HG02885 (cell line): Measurements from ENCODE around the gene SDF4.
"Not testable (repeated sequence)": the region's sequence is repeated elsewhere in the genome, so short reads cannot be mapped to it uniquely, and the experiment has no call there.

Source experiments
- ATAC-seq: cut with Tn5 transposase; IDR thresholded peaks from one replicate; pipeline ENCODE4 v1.9.1; 2021; ENCODE audit warnings: mild to moderate bottlenecking; ENCODE audit not compliant: unreplicated experiment, poor library complexity

Gene SDF4

DNA sequence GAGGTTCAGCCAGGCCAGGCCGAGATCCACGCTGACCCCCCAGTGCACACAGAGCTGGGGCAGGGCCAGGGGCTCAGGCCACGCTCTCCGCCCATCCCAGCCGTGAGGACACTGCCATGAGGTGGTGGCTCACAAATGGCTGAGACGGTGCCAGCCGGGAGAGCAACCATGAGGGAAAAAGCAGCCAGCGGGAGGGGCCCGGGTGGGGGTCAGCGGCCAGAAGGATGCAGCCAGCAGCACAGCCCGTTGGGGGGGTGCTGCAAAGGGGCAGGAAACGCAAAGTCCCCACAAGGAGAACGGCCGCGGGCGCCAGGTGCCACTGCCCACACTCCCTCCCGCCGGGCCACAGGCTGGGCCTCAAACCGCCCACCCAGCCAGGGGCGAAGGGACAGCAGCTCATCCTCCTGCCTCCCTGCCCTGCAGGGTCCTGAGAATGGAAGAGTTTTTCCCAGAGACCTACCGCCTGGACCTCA lies 49.8 kb downstream of the SDF4 start:
- ATAC-seq, result no peak

DNA sequence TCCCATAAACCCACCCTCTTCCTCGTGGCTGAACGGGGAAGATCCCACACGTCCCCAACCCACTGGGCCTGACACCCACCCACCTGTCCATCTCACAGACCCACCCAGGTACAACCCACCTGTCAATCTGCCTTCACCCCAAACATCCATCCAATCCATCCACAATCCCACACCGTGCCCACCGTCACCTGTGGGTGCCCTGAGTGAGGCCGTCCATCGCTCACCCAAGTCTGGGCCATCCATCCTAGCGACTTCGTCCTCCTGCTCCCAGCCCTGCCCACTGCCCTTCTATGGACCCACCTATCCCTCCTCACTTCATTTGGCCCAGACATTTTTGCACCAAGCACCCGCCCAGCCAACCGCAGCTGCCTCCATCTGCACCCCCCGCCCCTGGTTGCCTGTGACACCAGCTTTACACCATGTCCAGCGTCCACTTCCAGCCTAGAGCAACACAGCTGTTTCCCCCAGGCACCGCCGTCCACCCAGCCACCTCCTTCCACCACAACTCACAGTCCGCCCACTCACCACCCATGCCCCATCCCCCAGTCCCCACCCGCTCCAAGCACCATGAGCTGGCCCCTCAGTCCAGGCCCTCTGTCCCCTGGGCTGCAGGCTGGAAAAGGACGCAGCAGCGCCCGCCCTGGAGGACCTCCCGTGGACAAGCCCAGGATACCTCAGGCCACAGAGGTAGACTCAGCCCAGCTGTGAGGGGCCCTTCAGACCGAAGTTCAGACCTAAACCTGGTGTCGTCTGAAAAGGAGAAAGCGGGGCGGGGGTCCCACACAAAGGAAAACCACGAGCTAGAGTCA lies 50.5 kb downstream of the SDF4 start:
- no peak for ATAC-seq

DNA sequence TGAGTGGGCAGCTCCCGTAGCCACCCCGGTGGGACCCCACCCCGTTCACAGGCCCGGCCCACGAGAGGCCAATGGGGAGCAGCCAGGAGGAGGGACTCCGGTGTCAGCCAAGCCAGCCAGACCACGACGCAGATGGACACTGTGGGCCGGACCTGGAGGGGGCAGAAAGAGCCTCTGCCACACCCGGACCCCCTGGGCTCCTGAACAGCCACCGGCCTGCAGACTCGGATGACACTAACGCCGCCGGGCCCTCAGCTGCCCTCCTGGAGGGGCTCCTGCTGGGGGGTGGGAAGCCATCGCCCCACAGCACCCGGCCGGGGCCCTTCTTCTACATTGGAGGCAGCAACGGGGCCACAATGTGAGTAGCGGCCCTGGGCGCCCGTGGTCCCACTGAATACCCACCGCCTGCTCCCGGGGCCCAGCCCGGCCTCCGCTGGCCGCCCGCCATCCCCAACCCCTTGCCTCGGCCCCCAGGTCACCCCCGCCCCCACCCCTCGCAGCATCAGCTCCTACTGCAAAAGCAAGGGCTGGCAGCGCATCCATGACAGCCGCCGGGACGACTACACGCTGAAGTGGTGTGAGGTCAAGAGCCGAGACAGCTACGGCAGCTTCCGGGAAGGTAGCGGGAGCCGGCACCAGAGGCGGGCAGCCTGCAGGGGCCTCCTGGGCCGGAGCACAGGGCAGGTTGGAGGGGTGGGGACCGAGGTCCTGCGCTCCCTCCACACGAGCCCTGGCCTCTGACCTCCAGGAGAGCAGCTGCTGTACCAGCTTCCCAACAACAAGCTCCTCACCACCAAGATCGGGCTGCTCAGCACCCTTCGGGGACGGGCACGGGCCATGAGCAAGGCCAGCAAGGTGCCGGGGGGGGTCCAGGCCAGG lies 51.6 kb downstream of the SDF4 start:
- ATAC-seq, result no peak

DNA sequence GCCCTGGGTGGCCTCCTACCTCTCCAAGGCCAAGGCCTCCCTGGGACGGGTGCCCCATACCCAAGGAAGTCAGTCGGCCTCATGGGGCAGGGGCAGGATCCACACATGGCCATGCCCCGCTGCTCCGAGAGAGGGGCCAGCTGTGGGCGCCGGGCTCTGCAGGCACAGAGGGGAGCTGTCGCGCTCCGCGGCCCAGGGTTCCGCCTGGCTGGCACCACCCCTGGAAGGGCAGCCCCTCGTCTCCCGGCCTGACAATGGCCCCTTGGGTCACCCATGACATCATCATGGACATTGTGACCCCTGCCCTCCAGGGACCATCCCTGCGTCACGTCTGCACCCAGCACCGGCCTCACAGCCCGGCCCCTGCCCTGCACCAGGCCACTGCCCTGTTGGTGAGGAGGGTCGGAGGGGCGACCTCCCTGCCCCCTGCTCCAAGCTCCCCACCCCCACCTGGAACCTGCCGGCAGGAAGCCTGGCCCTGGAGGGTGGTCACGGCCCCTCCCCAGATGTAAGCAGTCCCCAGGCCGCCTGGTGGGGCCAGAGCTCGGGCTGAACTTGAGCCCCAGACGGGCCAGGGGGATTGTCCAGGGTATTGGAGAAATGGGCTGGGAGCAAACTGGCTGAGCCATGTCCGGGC lies 52.3 kb downstream of the SDF4 start:
- ATAC-seq, result no peak

DNA sequence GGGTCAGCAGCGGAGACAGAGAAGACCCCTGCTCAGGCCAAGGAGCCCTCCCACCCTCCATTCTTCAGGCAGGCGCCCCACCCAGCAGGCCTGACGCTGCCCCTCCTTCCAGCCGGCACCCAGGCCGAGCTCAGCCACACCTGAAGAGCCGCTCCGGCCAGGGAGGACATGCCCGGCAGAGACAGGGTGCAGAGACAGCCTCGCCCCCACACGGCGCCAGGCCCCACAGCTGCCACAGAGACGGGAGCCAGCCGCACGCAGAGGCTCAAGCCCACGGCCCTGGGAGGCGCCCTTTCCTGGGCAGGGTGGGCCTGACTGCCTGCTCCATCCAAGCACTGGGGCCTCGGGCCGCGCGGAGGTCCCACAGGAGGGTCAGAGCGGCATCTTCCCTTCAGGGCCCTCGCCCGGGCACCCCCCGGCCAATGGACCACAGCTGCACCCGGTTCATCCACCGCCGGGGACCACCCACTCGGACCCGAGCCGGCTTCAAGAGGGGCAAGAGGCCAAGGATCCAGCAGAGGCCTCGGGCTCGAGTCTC lies 52.9 kb downstream of the SDF4 start:
- ATAC-seq, result no peak

DNA sequence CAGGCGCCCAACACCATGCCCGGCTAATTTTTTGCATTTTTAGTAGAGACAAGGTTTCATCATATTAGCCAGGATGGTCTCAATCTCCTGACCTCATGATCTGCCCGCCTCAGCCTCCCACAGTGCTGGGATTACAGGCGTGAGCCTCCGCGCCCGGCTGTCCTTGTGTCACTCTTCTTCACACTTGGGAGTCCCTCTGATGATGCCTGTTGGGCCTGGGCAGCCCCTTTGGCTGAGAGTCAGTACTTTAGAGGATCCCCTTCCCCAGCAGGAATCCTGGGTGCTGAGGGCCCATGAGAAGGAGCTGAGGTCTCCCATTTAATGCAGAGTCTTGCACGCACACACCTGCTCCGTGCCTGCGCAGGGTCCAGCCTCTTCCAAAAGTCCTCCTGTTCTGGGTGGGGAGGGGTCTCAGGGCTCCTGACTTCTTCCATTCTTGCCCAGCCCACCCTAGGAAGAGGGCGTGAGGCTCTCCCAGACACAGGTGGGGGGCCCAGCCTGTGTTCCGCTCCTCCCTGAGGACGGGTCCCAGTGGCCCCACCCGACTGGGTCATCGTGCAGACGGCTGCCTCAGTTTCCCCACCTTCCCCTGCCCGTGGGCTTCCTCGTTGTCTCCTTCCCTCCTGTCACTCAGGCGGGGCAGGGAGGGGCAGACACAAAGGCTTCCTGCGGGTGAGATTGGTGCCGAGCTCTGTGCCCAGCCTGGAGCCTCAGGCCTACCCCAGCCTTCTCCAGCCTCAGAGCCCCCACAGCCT lies 54.2 kb downstream of the SDF4 start:
- ATAC-seq, result no peak

DNA sequence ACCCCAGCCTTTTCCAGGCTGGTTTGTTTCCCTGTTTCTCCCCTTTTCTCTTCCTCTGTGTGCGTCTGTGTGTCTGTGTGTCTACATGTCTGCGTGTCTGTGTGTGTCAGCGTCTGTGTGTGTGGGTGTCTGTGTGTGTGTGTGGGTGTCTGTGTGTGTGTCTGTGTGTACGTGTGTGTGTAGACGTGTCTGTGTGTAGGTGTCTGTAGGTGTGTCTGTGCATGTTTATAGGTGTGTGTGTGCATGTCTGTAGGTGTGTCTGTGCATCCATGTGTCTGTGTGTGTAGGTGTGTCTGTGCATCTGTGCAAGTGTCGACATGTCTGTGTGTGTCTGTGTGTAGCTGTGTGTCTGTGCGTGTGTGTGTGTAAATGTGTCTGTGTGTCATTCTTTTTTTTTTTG lies 54.9 kb downstream of the SDF4 start:
- ATAC-seq, result no peak

DNA sequence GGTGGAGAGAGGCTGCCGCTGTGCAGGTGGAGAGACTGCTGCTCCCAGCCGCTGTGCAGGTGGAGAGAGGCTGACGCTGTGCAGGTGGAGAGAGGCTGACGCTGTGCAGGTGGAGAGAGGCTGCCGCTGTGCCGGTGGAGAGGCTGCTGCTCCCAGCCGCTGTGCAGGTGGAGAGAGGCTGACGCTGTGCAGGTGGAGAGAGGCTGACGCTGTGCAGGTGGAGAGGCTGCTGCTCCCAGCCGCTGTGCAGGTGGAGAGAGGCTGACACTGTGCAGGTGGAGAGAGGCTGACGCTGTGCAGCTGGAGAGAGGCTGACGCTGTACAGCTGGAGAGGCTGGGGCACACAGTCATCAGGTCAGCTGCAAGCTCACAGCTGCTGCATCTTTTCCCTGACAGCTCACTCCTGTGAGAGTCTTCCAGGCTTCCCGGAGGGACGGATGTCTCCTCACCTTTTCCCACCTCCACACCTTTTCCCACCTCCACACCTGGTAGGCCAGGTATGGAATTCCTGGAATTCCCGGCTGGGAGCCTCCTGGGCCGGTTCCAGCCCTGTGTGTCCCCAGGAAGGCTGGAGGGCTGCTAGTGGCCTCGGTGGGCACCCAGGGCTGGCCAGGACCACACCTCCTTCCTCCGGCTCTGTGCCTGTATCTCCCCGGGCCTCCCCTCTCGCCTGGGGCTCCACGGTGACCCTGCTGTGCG lies 55.6 kb downstream of the SDF4 start:
- not testable (repeated sequence) for ATAC-seq

DNA sequence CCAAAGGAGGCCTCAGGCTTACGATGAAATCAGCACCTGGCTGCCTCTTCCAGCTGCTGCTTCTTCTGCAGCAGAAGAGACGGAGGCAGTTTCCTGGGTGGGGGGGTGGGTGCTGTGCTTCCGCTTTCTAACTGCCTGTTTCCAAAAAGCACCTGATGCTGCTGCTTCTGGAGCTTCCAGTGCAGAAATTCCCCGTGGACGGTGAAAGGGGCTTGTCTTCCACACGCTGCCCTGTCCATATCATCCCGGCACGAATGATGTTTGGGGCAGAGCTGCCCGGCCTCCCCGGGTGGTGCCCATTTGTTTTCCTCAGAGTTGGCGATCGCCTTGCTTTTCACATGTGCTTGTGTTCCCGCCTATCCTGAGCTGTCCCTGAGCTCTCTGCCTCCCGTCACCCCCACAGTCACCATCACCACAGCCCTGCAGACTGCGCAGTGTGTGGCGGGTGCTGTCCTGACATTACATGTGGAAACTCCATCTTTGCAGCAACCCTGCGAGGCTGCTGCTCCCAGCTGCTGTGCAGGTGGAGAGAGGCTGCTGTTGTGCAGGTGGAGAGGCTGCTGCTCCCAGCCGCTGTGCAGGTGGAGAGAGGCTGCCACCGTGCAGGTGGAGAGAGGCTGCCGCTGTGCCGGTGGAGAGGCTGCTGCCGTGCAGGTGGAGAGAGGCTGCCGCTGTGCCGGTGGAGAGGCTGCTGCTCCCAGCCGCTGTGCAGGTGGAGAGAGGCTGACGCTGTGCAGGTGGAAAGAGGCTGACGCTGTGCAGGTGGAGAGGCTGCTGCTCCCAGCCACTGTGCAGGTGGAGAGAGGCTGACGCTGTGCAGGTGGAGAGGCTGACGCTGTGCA lies 56.4 kb downstream of the SDF4 start:
- ATAC-seq, result no peak

DNA sequence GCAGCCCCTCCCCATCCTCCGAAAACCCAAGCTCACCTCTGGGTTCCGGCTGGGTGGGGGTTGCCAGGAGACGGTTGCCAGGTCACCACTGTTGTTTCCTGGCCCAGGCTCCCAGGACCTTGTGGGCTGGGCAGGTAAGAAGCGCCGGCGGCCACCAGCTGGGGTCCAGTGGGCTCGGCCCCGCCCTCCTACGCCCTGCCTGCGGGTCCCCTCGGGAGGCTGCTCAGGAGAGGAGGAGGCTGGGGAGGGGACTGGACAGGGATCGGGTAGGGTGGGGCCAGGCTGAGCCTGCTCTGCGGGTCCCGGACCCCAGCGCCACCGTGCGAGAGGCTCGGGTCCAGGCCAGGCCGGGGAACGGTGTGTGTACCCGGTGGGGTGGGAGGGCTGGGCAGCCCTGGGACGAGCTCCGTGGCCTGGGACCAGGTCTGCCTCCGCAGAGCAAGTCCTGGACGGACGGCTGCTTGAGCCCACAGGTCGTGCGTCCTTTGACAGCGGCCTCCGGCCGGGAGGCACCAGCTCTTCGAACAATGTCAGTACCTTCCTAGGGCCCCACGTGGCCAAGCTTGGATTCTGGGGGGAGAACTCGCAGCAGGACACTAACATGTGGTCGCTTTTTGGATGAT lies 57.9 kb downstream of the SDF4 start, which contains the start of gene TTLL10:
TSS of gene TTLL10 (plus strand) at position 88 of the 623 bp plus-strand sequence. CDS start 5,336 bp downstream, outside the sequence.
- no peak for ATAC-seq

DNA sequence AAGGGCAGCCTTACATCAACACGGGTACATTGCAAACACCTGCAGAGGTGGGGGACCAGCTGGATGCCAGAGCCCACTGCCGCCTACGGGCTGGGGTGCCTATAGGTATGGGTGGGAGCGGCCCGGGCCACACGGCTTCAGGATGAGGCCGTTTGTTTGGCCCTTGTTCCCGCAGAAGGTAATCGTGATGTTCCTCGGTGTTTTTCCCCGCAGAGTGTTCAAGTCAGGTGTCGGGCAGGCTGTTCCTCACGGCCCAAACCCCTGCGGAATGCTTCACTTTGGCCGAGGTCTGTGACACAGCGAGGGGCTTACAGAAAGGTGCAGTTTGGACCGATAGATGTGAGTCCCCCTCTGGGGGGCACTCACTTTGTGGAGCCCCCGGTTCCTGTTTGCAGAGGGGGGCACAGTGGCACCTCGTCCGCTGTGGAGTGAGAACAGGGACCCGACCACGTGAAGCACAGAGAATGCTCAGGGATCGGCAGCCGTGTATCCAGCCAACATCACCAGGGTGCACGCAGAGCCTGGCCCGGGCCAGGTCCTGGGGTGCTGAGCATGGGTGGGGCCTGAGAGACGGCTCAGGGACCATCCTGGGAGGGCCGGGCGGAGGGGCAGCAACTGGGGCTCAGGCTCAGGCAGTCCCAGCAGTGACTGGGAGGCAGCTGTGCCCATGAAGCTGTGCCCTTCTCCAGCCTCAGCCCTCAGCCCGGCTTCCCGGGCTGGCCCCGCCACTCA lies 58.6 kb downstream of the SDF4 start:
- no peak for ATAC-seq

DNA sequence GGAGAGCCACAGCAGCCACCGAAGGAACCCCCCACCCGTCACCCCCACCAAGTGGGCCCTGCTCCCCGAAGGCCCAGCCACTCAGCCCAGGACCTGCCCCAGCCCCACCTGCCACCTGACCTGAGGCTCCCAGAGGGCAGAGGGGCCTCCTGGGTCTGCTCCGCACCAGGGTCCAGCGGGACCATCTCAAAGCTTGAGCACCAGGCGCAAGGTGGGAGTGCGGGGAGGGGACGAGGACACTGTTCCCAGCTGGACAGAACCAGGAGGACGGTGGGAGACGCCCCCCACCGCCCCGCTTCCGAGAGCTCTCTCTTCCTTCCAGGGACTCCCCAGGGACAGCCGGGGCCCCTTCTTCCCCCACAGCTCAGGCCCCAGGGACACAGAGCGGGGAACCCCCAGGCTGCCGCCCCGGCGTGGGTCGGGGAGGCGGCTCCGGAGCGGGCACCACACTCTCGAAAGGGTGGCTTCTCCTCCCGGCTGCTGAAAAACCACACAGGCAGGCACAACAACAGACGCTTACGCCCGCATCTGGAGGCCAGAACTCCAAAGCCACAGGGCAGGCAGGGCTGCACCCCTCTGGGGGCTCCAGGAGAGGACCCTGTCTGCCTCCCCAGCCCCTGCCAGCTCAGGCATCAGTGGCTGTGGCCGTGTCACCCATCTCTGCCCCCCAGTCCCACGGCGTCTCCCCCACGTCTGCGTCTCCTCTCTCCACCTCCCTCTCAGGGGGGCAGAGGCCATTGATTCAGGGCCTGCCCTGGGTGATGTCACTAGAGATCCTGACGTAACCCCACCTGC lies 60.1 kb downstream of the SDF4 start:
- ATAC-seq, result no peak

DNA sequence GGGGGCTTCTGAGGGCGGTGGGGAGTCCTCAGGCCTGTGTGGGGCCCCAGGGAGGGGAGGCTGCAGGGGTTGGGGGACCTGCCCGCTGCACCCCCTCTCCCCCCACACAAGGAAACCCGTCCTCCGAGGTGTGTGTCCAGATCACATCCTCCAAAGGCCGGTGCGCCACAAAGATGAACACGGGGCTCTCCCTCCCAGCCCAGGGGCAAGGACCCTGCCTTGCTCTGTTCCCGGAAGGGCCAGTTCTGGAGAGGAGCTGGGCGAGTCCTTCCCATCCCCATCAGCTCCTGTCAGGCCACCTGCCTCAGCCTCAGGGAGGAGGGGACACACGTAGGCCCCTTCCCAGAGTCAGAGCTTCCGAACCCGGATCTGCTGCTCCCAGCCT lies 60.6 kb downstream of the SDF4 start:
- ATAC-seq, result no peak

DNA sequence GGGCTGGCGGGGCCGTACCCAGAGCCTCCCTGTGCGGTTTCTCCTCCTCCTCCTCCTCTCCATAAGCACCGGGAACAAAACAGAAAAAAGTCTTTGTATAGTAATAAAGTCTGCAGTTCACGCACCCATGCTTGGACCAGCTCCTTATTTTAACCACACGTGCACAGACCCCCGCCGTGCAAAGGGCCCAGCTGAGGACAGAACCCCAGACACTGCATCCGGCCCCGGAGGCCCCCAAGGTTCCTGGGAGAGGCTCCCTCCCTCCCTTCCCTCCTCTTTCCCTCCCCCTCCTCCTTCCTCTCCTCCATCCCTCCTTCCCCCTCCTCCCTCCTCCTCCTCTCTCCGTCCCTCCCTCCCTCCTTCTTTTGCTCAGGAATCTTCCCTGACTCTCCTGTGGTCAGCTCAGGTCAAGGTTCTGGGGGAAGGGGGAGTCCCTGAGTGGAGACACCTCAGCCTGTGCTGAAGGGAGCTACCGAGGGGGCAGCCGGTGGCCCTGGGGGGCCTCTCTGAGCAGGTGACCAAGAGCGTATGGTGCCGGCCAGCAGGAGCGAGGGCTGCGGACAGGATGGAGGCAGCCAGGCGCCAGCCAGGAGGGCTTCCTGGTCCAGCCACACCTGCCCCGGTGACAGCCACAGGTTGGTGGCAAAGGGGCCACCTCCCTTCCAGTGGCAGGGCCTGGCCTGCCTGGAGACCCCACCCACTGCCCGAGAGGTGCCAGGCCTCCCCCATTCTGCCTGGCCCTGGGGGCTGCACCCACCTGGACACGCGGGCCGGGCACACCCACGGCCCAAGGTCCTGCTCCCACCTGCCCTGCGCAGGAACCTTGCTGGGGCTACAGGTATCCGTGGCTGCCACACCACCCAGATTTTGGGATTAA lies 61.3 kb downstream of the SDF4 start:
- ATAC-seq, result no peak

DNA sequence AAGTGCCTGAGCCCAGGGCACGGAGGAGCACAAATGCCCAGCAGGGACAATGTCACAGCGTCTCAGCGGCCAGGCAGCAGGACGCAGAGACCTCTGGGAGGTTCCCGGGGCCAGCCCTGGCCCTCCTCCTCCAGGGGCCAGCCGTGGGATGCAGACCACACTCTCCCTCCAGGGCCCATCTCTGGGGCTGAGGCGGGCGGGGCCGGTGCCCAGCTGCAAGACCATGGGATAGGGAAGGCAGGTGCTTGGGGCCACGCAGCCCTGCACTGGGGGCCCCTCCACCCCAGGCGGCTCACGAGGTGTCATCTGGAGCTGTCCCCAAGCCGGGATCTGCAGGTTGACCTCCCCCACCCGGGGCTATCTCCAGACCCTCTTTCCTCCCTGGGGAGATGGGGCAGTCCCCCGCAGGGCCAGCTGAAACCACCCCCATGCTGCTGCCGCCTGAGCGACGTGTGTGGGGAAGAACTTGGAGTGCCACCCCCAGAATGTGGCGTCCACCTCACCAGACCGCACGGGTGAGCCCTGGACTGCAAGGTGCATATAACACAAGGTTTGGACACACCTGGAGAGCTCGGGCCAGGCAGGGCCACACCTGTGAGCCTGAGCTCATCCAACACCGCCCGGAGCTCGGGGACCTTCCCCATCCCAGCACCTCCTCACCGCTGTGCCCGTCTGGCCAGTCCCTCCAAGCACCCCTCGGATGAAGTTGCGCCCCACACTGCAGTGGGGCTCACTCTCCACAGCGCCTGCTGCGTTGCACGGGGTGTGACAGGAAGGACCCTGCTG lies 62.2 kb downstream of the SDF4 start:
- no peak for ATAC-seq
